ENCODE measurements around the gene R3HDM2. TPM values are rescaled to one million over a fixed set of nuclear protein-coding genes. Genes with fewer than 3 reads are reported as not detected.

R3HDM2 gene
- total RNA-seq, 4 donors from 2014 or later: 21.7 to 37.6 (median 29.3) TPM

GRCh38 chr12:57255916-57256315, 174.9 kb downstream of the R3HDM2 start:
- no peaks in the 10 kb centered on the region for H3K4me1 ChIP-seq
- no peak for DNase-seq
- WGBS, 2 donors: 80 to 100% methylated on average over 1 to 2 of the region's 6 CpGs
- H3K27me3 ChIP-seq: no peaks in the 10 kb centered on the region
- TF ChIP-seq CTCF (IDR thresholded peaks at IDR 0.05): no peak
- TF ChIP-seq POLR2A (IDR thresholded peaks at IDR 0.05): no peak
- intact Hi-C loops (cut with DNase I): no loop called here
- peaks cover 0 to 79% (median 19%) of the 10 kb centered on the region in 3 donors for H3K36me3 ChIP-seq
- no peaks in the 10 kb centered on the region for H3K9me3 ChIP-seq
- H3K27ac ChIP-seq: no peak overlapping the region
- H3K4me3 ChIP-seq: no peak overlapping the region

GRCh38 chr12:57254506-57255280, 176.2 kb downstream of the R3HDM2 start:
- Histone ChIP-seq H3K27ac (no peak overlapping the region), H3K27me3 (no peaks in the 10 kb centered on the region), H3K36me3 (peaks cover 0 to 67% (median 14%) of the 10 kb centered on the region in 3 donors), H3K4me1 (no peaks in the 10 kb centered on the region), H3K9me3 (no peaks in the 10 kb centered on the region), H3K4me3 (no peak overlapping the region)
- intact Hi-C loops (cut with DNase I): no loop called here
- TF ChIP-seq CTCF (IDR thresholded peaks at IDR 0.05) (no peak), POLR2A (IDR thresholded peaks at IDR 0.05) (no peak)
- WGBS, 2 donors: 100% methylated on average over 4 of the region's 14 CpGs; no CpG with 5 or more reads in 1 of the 2 donors
- no peak for DNase-seq

GRCh38 chr12:57250956-57251355, 179.9 kb downstream of the R3HDM2 start, which contains the start of gene STAC3:
TSS of gene STAC3 (minus strand) at chr12:57251187. CDS start at chr12:57249636, 1,551 bp downstream.
- H3K4me3 ChIP-seq: no peak within 1 kb of the TSS
- no peak for DNase-seq
- peaks cover 0 to 30% (median 4%) of the 10 kb centered on the region in 3 donors for H3K36me3 ChIP-seq
- H3K9me3 ChIP-seq: no peaks in the 10 kb centered on the region
- no peaks in the 10 kb centered on the region for H3K4me1 ChIP-seq
- H3K27me3 ChIP-seq: no peaks in the 10 kb centered on the region
- 63 to 72% methylated on average over 7 of the region's 7 CpGs for WGBS, 2 donors
- TF ChIP-seq CTCF (IDR thresholded peaks at IDR 0.05) (no peak), POLR2A (IDR thresholded peaks at IDR 0.05) (no peak)
- intact Hi-C loops (cut with DNase I): no loop called here
- no peak within 1 kb of the TSS for H3K27ac ChIP-seq

GRCh38 chr12:57250541-57250940, 180.3 kb downstream of the R3HDM2 start:
- TF ChIP-seq POLR2A (IDR thresholded peaks at IDR 0.05) (no peak), CTCF (IDR thresholded peaks at IDR 0.05) (no peak)
- no peaks in the 10 kb centered on the region for H3K4me1 ChIP-seq
- WGBS, 2 donors: 69 to 89% methylated on average over 2 to 3 of the region's 3 CpGs
- DNase-seq: no peak
- H3K27me3 ChIP-seq: no peaks in the 10 kb centered on the region
- H3K9me3 ChIP-seq: no peaks in the 10 kb centered on the region
- H3K36me3 ChIP-seq: peaks cover 0 to 25% (median under 1%) of the 10 kb centered on the region in 3 donors
- no peak overlapping the region for H3K27ac ChIP-seq
- no peak overlapping the region for H3K4me3 ChIP-seq
- intact Hi-C loops (cut with DNase I): no loop called here

- Histone ChIP-seq H3K4me3 (peak overlapping the region in 1 of 4 donors; percentile 28), H3K9me3 (no peaks in the 10 kb centered on the region), H3K4me1 (peaks cover 0 to 1% (median 0%) of the 10 kb centered on the region in 3 donors), H3K36me3 (peaks cover 0 to 11% (median 0%) of the 10 kb centered on the region in 3 donors), H3K27ac (no peak overlapping the region), H3K27me3 (peaks cover 0 to 10% (median under 1%) of the 10 kb centered on the region in 4 donors)
- 81 to 83% methylated on average over 5 to 6 of the region's 7 CpGs for WGBS, 2 donors
- no peak for TF ChIP-seq POLR2A (IDR thresholded peaks at IDR 0.05)
- TF ChIP-seq CTCF (IDR thresholded peaks at IDR 0.05): no peak
- DNase-seq: no peak
- intact Hi-C loops (cut with DNase I): no loop called here
These were observed 181.7 kb downstream of the R3HDM2 start for GRCh38 chr12:57248934-57249742.
